WTC11 (cell line): ENCODE data around the gene ZCCHC24. TPM values are rescaled to one million over a fixed set of nuclear protein-coding genes. Genes with fewer than 3 reads are reported as not detected.

Experiments
- ATAC-seq: fragments of 200-7000 bp; cut with Tn5 transposase; 2 replicates; pipeline ENCODE4 v1.10.0; 2021; ENCODE audit warnings: mild to moderate bottlenecking, moderate library complexity
- CTCF ChIA-PET: fragments of 300-600 bp; sonication (Branson Sonifier 250); formaldehyde crosslinking; loops from one replicate; lab custom pipeline; 2021; ENCODE audit warnings: antibody characterized with exemption; lab: Charles Lee
- POLR2A ChIA-PET: fragments of 350-600 bp; sonication (Branson Sonifier 250); formaldehyde crosslinking; loops from one replicate; lab custom pipeline; 2021; ENCODE audit warnings: antibody characterized with exemption; lab: Charles Lee
- DNase-seq: peaks from one replicate; pipeline ENCODE4 v3.0.0; 2021; ENCODE audit warnings: low spot score
- H3K27ac Mint-ChIP-seq: 2 replicates; pipeline ENCODE4 v1.8.0; 2021; ENCODE audit warnings: mixed read lengths
- H3K27me3 Mint-ChIP-seq: 2 replicates; pipeline ENCODE4 v1.8.0; 2021; ENCODE audit warnings: low read depth, mild to moderate bottlenecking, moderate library complexity, mixed read lengths
- H3K36me3 Mint-ChIP-seq: 2 replicates; pipeline ENCODE4 v1.8.0; 2021; ENCODE audit warnings: mixed read lengths
- H3K4me1 Mint-ChIP-seq: 2 replicates; pipeline ENCODE4 v1.8.0; 2022; ENCODE audit warnings: mixed read lengths
- H3K4me3 Mint-ChIP-seq: 2 replicates; pipeline ENCODE4 v1.8.0; 2021; ENCODE audit warnings: mild to moderate bottlenecking, moderate library complexity, mixed read lengths
- H3K9me3 Mint-ChIP-seq: 2 replicates; pipeline ENCODE4 v1.8.0; 2021; ENCODE audit warnings: mixed read lengths
- ATF6 ChIP-seq: sonication (generic); formaldehyde crosslinking; IDR thresholded peaks from 2 replicates; pipeline ENCODE4 v1.8.1; 2023; ENCODE audit warnings: mild to moderate bottlenecking, missing genetic modification reagents
- EMX1 ChIP-seq: fragments of 250-450 bp; sonication (Bioruptor Pico); IDR thresholded peaks from 2 replicates; pipeline ENCODE4 v1.8.0; 2021; ENCODE audit warnings: mild to moderate bottlenecking
- FOXK1 ChIP-seq: sonication (generic); formaldehyde crosslinking; IDR thresholded peaks from 2 replicates; pipeline ENCODE4 v1.8.0; 2022; ENCODE audit warnings: mild to moderate bottlenecking, moderate library complexity, missing genetic modification reagents
- FOXP4 ChIP-seq: sonication (generic); formaldehyde crosslinking; IDR thresholded peaks from 2 replicates; pipeline ENCODE4 v1.8.0; 2022; ENCODE audit warnings: mild to moderate bottlenecking, missing genetic modification reagents
- GABPB1 ChIP-seq: sonication (generic); formaldehyde crosslinking; IDR thresholded peaks from 2 replicates; pipeline ENCODE4 v1.8.1; 2023; ENCODE audit warnings: mild to moderate bottlenecking, missing genetic modification reagents
- GTF2I ChIP-seq: fragments of 250-450 bp; sonication (Bioruptor Pico); conservative IDR thresholded peaks from 2 replicates; pipeline ENCODE4 v1.4.0; 2021; ENCODE audit warnings: mild to moderate bottlenecking
- MXD4 ChIP-seq: fragments of 250-450 bp; sonication (Bioruptor Pico); IDR thresholded peaks from 2 replicates; pipeline ENCODE4 v1.8.0; 2021; ENCODE audit warnings: mild to moderate bottlenecking, moderate library complexity, borderline replicate concordance
- PRDM15 ChIP-seq: sonication (generic); formaldehyde crosslinking; IDR thresholded peaks from 2 replicates; pipeline ENCODE4 v1.8.0; 2022; ENCODE audit warnings: missing genetic modification reagents
- PREB ChIP-seq: sonication (generic); formaldehyde crosslinking; IDR thresholded peaks from 2 replicates; pipeline ENCODE4 v1.8.1; 2022; ENCODE audit warnings: mild to moderate bottlenecking, missing genetic modification reagents, moderate library complexity, borderline replicate concordance
- TCF7 ChIP-seq: sonication (generic); formaldehyde crosslinking; IDR thresholded peaks from 2 replicates; pipeline ENCODE4 v1.8.0; 2022; ENCODE audit warnings: mild to moderate bottlenecking, low read depth, missing genetic modification reagents, moderate library complexity
- TEAD4 ChIP-seq: sonication (generic); formaldehyde crosslinking; IDR thresholded peaks from 2 replicates; pipeline ENCODE4 v1.8.0; 2022; ENCODE audit warnings: mild to moderate bottlenecking, missing genetic modification reagents
- USF2 ChIP-seq: sonication (generic); formaldehyde crosslinking; IDR thresholded peaks from 2 replicates; pipeline ENCODE4 v1.8.1; 2023; ENCODE audit warnings: mild to moderate bottlenecking, missing genetic modification reagents, moderate library complexity
- ZNF232 ChIP-seq: sonication (generic); formaldehyde crosslinking; IDR thresholded peaks from 2 replicates; pipeline ENCODE4 v1.8.0; 2022; ENCODE audit warnings: mild to moderate bottlenecking, missing genetic modification reagents
- ZNF416 ChIP-seq: fragments of 250-450 bp; sonication (Bioruptor Pico); IDR thresholded peaks from 2 replicates; pipeline ENCODE4 v1.9.0; 2021; ENCODE audit warnings: mild to moderate bottlenecking, inconsistent platforms
- ZNF423 ChIP-seq: fragments of 250-450 bp; sonication (Bioruptor Pico); IDR thresholded peaks from 2 replicates; pipeline ENCODE4 v2.1.2; 2022; ENCODE audit warnings: mild to moderate bottlenecking, moderate library complexity
- ZNF512 ChIP-seq: sonication (generic); formaldehyde crosslinking; IDR thresholded peaks from 2 replicates; pipeline ENCODE4 v1.8.1; 2022; ENCODE audit warnings: missing genetic modification reagents, borderline replicate concordance
- ZNF671 ChIP-seq: fragments of 250-450 bp; sonication (Bioruptor Pico); IDR thresholded peaks from 2 replicates; pipeline ENCODE4 v1.8.0; 2021; ENCODE audit warnings: mild to moderate bottlenecking
- total RNA-seq: library from RNA; stranded (reverse); gene quantifications from 3 replicates; pipeline ENCODE4 v1.2.3, GENCODE V29; 2021

ZCCHC24 gene
- total RNA-seq, 1 experiment from 2014 or later = 7.7 TPM

- TF ChIP-seq ATF6 (no peak), PRDM15 (no peak), FOXP4 (CRISPR knock-in tag) (no peak), EMX1 (CRISPR knock-in tag) (no peak), GTF2I (CRISPR knock-in tag) (no peak), TEAD4 (no peak), ZNF416 (CRISPR knock-in tag) (no peak), MXD4 (CRISPR knock-in tag) (no peak)
Measured at GRCh38 chr10:79407423-79407796, 38.0 kb downstream of the ZCCHC24 start (continued).

GRCh38 chr10:79406683-79407422 is 38.6 kb downstream of the ZCCHC24 start:
- TF ChIP-seq PREB (CRISPR knock-in tag) (no peak), ZNF232 (CRISPR knock-in tag) (no peak), GABPB1 (CRISPR knock-in tag) (no peak), TCF7 (no peak)
- peaks cover 35% of the 10 kb centered on the region for H3K4me1 Mint-ChIP-seq

GRCh38 chr10:79405995-79406515 is 39.4 kb downstream of the ZCCHC24 start:
- TF ChIP-seq ZNF423 (CRISPR knock-in tag) (no peak), FOXK1 (CRISPR knock-in tag) (no peak), ZNF512 (CRISPR knock-in tag) (no peak), USF2 (CRISPR knock-in tag) (no peak), ZNF671 (no peak)
- TF ChIP-seq, all 79 proteins: peak for 0
- no peaks in the 10 kb centered on the region for H3K9me3 Mint-ChIP-seq
- no peak for DNase-seq
- peaks cover 35% of the 10 kb centered on the region for H3K4me1 Mint-ChIP-seq
- ATAC-seq = no peak
- ChIA-PET CTCF (interaction anchor here (0.9 to 4.0 kb wide), 5 partner anchors 17 to 82 kb away, joined by 3 to 15 read pairs (median 3); no protein-coding TSS in a partner anchor), POLR2A (no interaction called here)
- peaks cover 6% of the 10 kb centered on the region; the same call in 1 of the 2 replicates for H3K27me3 Mint-ChIP-seq
- no peaks in the 10 kb centered on the region for H3K36me3 Mint-ChIP-seq
- no peak overlapping the region for H3K27ac Mint-ChIP-seq
- no peak overlapping the region for H3K4me3 Mint-ChIP-seq

More at GRCh38 chr10:79406683-79407422, 38.6 kb downstream of the ZCCHC24 start:
- ATAC-seq (no peak), DNase-seq (no peak)
- no peak overlapping the region for H3K27ac Mint-ChIP-seq
- ChIA-PET CTCF (interaction anchor here (0.9 to 4.0 kb wide), 4 partner anchors 16 to 81 kb away, joined by 3 to 15 read pairs (median 7); no protein-coding TSS in a partner anchor), POLR2A (no interaction called here)
- H3K4me3 Mint-ChIP-seq = no peak overlapping the region
- H3K36me3 Mint-ChIP-seq = no peaks in the 10 kb centered on the region
- no peaks in the 10 kb centered on the region for H3K9me3 Mint-ChIP-seq
- H3K27me3 Mint-ChIP-seq = peaks cover 6% of the 10 kb centered on the region; the same call in 1 of the 2 replicates
